GM12875 (cell line): ENCODE data around the gene WDR1.

Source experiments
- H3K4me3 ChIP-seq: one replicate; pipeline ENCODE4 v1.5.1; 2011; ENCODE audit warnings: low read depth, low read length, control low read depth
- TF ChIP-seq, protein P1 (sequence below): IDR thresholded peaks from 2 replicates; pipeline ENCODE4 v1.5.1; 2011; ENCODE audit warnings: low read depth, mild to moderate bottlenecking, control low read depth, inconsistent platforms, low read length, moderate library complexity, borderline replicate concordance; ENCODE audit not compliant: insufficient read depth

WDR1 gene

GRCh38 chr4:10113362-10114047, 3.1 kb downstream of the WDR1 start:
- no peak overlapping the region for H3K4me3 ChIP-seq
- TF ChIP-seq, protein P1, sequence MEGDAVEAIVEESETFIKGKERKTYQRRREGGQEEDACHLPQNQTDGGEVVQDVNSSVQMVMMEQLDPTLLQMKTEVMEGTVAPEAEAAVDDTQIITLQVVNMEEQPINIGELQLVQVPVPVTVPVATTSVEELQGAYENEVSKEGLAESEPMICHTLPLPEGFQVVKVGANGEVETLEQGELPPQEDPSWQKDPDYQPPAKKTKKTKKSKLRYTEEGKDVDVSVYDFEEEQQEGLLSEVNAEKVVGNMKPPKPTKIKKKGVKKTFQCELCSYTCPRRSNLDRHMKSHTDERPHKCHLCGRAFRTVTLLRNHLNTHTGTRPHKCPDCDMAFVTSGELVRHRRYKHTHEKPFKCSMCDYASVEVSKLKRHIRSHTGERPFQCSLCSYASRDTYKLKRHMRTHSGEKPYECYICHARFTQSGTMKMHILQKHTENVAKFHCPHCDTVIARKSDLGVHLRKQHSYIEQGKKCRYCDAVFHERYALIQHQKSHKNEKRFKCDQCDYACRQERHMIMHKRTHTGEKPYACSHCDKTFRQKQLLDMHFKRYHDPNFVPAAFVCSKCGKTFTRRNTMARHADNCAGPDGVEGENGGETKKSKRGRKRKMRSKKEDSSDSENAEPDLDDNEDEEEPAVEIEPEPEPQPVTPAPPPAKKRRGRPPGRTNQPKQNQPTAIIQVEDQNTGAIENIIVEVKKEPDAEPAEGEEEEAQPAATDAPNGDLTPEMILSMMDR: no peak

- no peak overlapping the region for H3K4me3 ChIP-seq
- TF ChIP-seq, protein P1: no peak
These were observed 3.8 kb downstream of the WDR1 start for GRCh38 chr4:10112658-10113284.

GRCh38 chr4:10111067-10111801, 5.4 kb downstream of the WDR1 start:
- TF ChIP-seq, protein P1: no peak
- no peak overlapping the region for H3K4me3 ChIP-seq

GRCh38 chr4:10109995-10110670, 6.5 kb downstream of the WDR1 start:
- TF ChIP-seq, protein P1: no peak
- no peak overlapping the region for H3K4me3 ChIP-seq

GRCh38 chr4:10108818-10109783, 7.5 kb downstream of the WDR1 start:
- H3K4me3 ChIP-seq: no peak overlapping the region
- TF ChIP-seq, protein P1: no peak

DNA sequence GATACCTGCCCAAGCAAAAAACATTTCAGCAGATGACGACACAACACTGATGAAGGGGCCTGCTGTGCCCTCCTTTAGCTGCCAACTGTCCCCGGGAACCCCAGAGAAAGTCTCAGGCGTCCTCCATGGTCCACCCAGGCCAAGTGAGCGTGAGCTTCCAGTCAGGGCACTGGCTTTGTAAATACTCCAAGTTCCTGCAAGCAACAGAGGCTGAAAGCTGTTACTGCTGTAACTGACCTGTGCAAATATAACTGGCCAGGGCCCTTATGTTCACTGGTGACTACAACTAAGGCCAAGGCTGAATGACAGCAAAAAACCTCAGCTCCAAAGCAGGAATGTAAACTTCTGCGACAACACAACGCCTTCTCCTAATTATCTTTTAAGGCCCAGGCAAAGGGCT, 8.2 kb downstream of the WDR1 start:
- no peak overlapping the region for H3K4me3 ChIP-seq
- TF ChIP-seq, protein P1: no peak
